Rectal smooth muscle tissue (tissue), 1 donor: ENCODE measurements around the gene TMEM62.
"Not testable (repeated sequence)": the region's sequence is repeated elsewhere in the genome, so short reads cannot be mapped to it uniquely, and the experiment has no call there.

ENCODE experiments used
- H3K27ac ChIP-seq: one replicate; pipeline ENCODE4 v1.7.0; 2013; ENCODE audit warnings: low read depth, low read length, inconsistent platforms
- H3K27me3 ChIP-seq: one replicate; pipeline ENCODE4 v1.7.0; 2013; ENCODE audit warnings: low read length; ENCODE audit not compliant: control insufficient read depth, insufficient read depth
- H3K36me3 ChIP-seq: one replicate; pipeline ENCODE4 v1.7.0; 2013; ENCODE audit warnings: low read length; ENCODE audit not compliant: control insufficient read depth, insufficient read depth
- H3K4me1 ChIP-seq: one replicate; pipeline ENCODE4 v1.7.0; 2013; ENCODE audit warnings: low read length; ENCODE audit not compliant: control insufficient read depth, insufficient read depth
- H3K4me3 ChIP-seq: one replicate; pipeline ENCODE4 v1.7.0; 2013; ENCODE audit warnings: low read length
- H3K9ac ChIP-seq: one replicate; pipeline ENCODE4 v1.7.0; 2013; ENCODE audit warnings: low read length

The TMEM62 gene

DNA sequence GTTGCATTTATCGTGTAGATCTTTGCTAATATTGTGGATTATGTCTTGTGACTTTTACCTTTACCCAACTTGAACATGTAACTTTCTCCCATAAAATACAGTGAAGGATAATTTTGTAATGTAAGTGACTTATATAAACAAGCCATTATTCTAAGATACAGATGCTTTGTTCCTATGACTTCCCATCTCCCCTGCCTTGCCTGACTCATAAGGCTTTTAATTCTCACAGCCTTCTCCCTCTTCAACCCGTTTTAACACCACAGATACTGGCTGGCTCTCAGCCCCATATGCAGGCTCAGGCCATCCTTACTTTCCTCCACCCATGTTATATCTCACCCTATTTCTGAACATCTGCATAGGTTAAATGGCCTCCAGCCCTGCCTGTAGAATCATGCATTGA is 55.9 kb downstream of the TMEM62 start:
- no peak overlapping the region for H3K9ac ChIP-seq
- no peak overlapping the region for H3K4me3 ChIP-seq
- H3K36me3 ChIP-seq = peaks cover 31% of the 10 kb centered on the region
- no peak overlapping the region for H3K27ac ChIP-seq
- H3K27me3 ChIP-seq = no peaks in the 10 kb centered on the region
- peaks cover 3% of the 10 kb centered on the region for H3K4me1 ChIP-seq

DNA sequence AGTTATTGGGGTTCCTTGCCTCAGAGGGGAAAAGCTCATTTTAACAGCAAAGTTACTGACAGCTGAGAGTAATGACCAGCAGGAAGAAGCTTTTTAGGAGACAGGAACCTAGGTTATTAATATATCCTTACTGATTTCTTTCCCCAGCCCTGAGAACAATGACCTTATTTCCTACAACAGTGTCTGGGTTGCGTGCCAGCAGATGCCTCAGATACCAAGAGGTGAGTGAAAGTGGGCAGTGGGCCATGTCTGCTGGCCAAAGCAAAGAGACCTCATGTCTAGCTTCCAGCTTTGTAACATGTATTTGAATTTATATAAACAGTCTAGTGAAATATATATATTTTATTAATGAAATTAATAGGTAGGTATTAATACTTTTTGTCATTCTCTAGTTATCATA is 56.8 kb downstream of the TMEM62 start:
- Histone ChIP-seq H3K27me3 (no peaks in the 10 kb centered on the region), H3K36me3 (peaks cover 34% of the 10 kb centered on the region), H3K4me3 (no peak overlapping the region), H3K4me1 (peaks cover 3% of the 10 kb centered on the region), H3K9ac (no peak overlapping the region), H3K27ac (no peak overlapping the region)

DNA sequence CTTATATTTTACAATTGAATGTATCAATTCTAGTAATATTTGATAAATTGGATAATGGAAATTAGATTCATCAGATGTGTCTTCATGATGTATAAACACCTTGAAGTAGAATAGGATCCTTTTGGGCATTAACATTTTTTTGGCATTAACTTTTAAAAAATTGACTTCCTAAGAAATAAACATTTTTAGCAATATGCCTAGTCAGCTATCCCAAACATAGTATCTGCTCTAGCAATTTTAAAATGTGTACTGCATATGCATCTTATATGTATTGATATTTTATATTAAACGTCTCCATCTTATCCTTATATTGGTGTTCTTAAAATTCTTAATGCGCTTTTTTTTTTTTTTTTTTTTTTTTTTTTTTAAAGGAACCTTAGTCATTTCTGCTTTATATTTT is 60.3 kb downstream of the TMEM62 start:
- no peak overlapping the region for H3K27ac ChIP-seq
- H3K27me3 ChIP-seq = no peaks in the 10 kb centered on the region
- no peak overlapping the region for H3K4me3 ChIP-seq
- no peaks in the 10 kb centered on the region for H3K4me1 ChIP-seq
- no peak overlapping the region for H3K9ac ChIP-seq
- H3K36me3 ChIP-seq = peaks cover 44% of the 10 kb centered on the region

DNA sequence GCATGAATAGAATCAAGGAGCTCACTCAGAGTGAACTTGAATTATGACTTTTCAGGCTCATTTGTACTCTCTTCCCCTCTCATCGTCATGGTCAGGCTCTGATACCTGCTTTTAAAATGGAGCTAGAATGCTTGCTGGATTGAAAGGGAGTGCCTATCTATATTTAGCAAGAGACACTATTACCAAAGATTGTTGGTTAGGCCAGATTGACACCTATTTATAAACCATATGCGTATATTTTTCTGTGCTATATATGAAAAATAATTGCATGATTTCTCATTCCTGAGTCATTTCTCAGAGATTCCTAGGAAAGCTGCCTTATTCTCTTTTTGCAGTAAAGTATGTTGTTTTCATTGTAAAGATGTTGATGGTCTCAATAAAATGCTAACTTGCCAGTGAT is 61.4 kb downstream of the TMEM62 start:
- peaks cover 39% of the 10 kb centered on the region for H3K36me3 ChIP-seq
- no peak overlapping the region for H3K27ac ChIP-seq
- H3K4me1 ChIP-seq = no peaks in the 10 kb centered on the region
- H3K4me3 ChIP-seq = no peak overlapping the region
- no peak overlapping the region for H3K9ac ChIP-seq
- H3K27me3 ChIP-seq = no peaks in the 10 kb centered on the region

DNA sequence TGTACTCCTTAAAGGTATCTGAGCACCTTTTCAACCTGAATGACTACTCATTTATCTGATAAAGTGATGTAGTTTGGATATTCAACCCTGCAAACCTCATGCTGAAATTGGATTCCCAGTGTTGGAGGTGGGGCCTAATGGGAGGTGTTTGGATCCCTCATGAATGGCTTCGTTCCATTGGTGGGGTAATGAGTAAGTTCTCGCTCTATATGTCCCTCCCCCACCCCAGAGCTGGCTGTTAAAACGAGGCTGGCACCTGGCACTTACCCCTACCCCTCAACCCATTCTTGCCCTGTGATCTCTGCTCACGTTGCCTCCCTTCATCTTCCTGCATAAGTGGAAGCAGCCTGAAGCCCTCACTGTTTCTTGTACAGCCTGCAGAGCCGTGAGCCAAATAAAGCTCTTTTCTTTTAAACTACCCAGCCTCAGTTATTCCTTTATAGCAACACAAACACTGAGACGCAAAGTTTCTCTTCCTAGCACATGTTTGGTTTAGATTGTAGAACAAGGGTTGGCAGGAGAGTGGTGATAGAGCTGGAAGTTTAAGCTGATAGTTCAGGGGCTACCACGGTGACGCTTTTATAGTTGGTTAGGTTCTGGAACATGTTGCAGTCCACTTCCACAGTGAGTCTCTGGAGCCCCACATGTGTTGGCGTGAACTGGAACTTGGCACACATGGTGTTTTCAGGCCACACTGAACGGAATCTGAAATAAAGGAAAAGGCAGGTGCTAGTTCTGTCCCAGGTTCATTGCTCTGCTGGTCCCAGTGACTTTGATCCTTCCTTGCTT is 63.6 kb downstream of the TMEM62 start:
- H3K9ac ChIP-seq = no peak overlapping the region
- H3K27ac ChIP-seq = no peak overlapping the region
- H3K27me3 ChIP-seq = no peaks in the 10 kb centered on the region
- peaks cover 22% of the 10 kb centered on the region for H3K36me3 ChIP-seq
- no peak overlapping the region for H3K4me3 ChIP-seq
- H3K4me1 ChIP-seq = no peaks in the 10 kb centered on the region

DNA sequence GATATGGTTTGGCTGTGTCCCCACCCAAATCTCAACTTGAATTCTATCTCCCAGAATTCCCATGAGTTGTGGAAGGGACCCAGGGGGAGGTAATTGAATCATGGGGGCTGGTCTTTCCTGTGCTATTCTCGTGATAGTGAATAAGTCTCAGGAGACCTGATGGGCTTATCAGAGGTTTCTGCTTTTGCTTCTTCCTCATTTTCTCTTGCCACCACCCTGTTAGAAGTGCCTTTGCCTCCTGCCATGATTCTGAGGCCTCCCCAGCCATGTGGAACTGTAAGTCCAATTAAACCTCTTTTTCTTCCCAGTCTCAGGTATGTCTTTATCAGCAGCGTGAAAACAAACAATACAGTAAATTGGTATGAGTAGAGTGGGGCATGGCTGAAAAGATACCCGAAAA is 64.4 kb downstream of the TMEM62 start:
- not testable (repeated sequence) for H3K4me1 ChIP-seq, H3K9ac ChIP-seq, H3K27me3 ChIP-seq, H3K27ac ChIP-seq, H3K4me3 ChIP-seq
- H3K36me3 ChIP-seq = peaks cover 16% of the 10 kb centered on the region

DNA sequence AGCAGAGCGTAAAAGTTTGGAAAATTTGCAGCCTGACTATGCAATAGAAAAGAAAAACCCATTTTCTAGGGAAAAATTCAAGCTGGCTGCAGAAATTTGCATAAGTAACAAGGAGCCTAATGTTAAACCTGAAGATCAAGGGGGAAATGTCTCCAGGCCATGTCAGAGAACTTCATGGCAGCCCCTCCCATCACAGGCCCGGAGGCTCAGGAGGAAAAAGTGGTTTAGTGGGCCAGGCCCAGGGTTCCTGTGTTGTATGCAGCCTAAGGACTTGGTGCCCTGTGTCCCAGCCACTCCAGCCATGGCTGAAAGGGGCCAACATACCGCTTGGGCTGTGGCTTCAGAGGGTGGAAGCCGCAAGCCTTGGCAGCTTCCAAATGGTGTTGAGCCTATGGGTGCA is 65.2 kb downstream of the TMEM62 start:
- H3K27me3 ChIP-seq, H3K4me1 ChIP-seq, H3K27ac ChIP-seq, H3K9ac ChIP-seq, H3K4me3 ChIP-seq: not testable (repeated sequence)
- peaks cover 14% of the 10 kb centered on the region for H3K36me3 ChIP-seq

DNA sequence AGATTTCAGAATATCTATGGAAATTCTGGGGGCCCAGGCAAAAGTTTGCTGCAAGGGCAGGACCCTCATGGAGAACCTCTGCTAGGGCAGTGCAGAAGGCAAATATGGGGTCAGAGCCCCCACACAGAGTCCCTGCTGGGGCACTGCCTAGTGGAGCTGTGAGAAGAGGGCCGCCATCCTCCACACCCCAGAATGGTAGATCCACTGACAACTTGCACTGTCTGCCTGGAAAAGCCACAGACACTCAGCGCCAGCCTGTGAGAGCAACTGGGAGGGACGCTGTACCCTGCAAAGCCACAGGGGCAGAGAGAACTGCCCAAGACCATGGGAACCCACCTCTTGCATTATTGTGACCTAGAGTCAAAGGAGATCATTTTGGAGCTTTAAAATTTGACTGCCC is 65.6 kb downstream of the TMEM62 start:
- H3K4me1 ChIP-seq = no peaks in the 10 kb centered on the region
- no peak overlapping the region for H3K4me3 ChIP-seq
- H3K27me3 ChIP-seq = no peaks in the 10 kb centered on the region
- H3K9ac ChIP-seq = no peak overlapping the region
- H3K27ac ChIP-seq = no peak overlapping the region
- peaks cover 14% of the 10 kb centered on the region for H3K36me3 ChIP-seq

DNA sequence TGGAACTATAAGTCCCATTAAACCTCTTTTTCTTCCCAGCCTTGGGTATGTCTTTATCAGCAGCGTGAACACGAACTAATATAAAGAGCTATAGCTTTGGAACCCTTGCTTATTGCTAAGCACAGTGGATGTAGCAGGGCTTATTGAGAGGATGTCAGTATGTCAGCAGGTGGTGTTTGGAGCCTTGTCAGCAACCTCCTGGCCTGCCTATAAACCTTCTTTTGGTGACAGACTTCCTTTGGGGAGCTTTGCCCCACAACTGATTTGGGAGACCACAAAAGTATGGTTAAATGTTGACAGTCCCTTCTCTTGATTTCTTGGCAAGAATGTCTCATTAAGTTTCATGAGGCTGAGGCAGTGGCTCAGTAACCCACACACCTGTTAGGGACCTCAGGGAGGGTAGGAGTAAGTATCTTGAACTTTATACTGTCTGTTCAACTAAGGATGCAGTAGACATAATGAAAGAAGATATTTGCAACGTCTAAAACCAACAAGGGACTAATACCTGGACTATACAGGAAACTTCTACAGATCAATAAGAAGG is 66.6 kb downstream of the TMEM62 start:
- H3K4me3 ChIP-seq = no peak overlapping the region
- no peak overlapping the region for H3K9ac ChIP-seq
- no peaks in the 10 kb centered on the region for H3K4me1 ChIP-seq
- no peak overlapping the region for H3K27ac ChIP-seq
- H3K36me3 ChIP-seq = peaks cover 11% of the 10 kb centered on the region
- H3K27me3 ChIP-seq = no peaks in the 10 kb centered on the region

DNA sequence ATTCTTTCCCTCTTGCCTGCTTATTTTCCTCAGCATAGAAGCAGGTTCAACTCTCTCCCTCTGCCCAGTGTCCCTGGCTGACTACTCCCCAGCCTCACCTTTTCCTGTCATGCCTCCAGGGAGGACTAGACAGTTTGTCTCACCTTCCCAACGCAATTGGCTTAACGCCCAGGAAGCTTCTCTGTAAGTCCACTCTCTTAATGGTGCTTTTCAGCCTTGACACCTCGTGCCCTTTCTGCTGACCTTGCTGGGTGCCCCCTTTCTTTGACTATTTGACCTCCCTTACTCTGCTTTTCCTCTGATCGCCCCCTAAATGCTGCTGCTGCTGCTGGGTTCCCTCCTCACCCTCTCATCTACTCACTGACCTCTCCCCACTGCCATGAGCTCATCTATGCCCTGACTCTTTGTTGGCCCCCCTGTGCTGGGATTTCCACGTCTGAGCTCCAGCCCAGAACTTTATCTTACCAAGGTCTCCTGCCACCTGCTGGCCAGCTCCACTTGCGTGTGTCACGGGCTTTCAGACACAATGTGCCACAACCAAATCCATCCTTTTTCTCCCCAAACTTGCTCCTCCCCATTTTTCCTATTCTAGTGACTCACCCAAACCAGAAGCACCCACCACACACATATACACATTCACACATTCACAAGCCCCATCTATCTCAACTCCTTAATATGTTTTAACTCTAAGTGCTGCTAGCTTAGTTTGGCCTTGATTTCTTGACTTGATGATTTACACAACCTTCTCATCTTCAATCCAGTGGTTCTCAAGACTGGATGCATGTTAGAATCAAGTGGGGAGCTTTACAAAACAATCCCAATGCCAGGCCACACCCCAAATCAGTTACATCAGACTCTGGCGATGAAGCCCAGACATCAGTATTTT is 70.9 kb downstream of the TMEM62 start:
- Histone ChIP-seq H3K36me3 (no peaks in the 10 kb centered on the region), H3K27me3 (no peaks in the 10 kb centered on the region), H3K4me1 (no peaks in the 10 kb centered on the region), H3K9ac (no peak overlapping the region), H3K27ac (no peak overlapping the region), H3K4me3 (no peak overlapping the region)

DNA sequence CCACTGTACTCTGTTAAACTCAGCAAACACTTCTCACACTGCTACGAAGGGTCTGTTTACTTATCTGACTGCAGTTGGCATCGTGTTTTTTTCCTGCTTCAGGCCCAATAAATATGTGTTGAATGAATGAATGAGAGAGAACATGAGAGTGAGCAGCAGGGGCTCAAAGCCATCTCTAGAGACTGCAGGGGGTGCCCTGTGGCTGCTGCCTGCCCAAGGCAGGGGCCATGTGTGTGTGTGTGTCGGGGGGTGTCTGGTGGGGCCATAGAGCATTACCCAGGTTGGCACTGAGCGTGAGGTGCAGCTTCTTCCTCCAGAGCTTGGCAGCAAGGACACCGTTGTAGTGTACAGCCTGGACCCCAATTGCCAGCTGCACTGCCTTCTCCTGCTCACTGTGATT is 72.7 kb downstream of the TMEM62 start:
- Histone ChIP-seq H3K4me3 (no peak overlapping the region), H3K36me3 (no peaks in the 10 kb centered on the region), H3K4me1 (no peaks in the 10 kb centered on the region), H3K27ac (no peak overlapping the region), H3K9ac (no peak overlapping the region), H3K27me3 (no peaks in the 10 kb centered on the region)

DNA sequence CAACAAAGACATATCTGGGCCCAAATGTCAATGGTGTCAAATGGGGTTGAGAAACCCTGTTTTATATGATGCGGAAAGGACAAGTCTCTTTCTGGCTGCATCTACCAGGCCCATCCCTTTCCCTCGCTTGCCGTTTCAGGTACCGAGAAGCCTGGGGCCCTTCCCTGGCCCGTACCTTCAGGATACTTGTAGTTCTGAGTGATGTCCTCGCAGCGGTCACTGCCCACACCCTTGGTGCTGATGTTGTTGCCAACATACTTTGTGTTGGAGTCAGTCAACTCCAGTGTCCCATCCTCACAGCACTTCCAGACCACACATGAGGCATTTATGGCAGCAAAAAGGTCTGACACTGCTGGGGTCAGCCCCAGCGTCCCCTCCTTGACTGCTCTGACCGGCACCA is 73.6 kb downstream of the TMEM62 start:
- Histone ChIP-seq H3K27me3 (no peaks in the 10 kb centered on the region), H3K4me1 (no peaks in the 10 kb centered on the region), H3K36me3 (no peaks in the 10 kb centered on the region), H3K4me3 (no peak overlapping the region), H3K9ac (no peak overlapping the region), H3K27ac (no peak overlapping the region)
